ENCODE measurements around the gene UPF3A. TPM values are rescaled to one million over a fixed set of nuclear protein-coding genes. Genes with fewer than 3 reads are reported as not detected.
A peak's percentile ranks its signal among the peaks of the same experiment; 100 is the strongest.
"Not testable (repeated sequence)": the region's sequence is repeated elsewhere in the genome, so short reads cannot be mapped to it uniquely, and the experiment has no call there.

Gene UPF3A, protein sequence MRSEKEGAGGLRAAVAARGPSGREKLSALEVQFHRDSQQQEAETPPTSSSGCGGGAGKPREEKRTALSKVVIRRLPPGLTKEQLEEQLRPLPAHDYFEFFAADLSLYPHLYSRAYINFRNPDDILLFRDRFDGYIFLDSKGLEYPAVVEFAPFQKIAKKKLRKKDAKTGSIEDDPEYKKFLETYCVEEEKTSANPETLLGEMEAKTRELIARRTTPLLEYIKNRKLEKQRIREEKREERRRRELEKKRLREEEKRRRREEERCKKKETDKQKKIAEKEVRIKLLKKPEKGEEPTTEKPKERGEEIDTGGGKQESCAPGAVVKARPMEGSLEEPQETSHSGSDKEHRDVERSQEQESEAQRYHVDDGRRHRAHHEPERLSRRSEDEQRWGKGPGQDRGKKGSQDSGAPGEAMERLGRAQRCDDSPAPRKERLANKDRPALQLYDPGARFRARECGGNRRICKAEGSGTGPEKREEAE
- total RNA-seq: 10 to 100 TPM; 42.9 to 45.9 TPM

GRCh38 chr13:114281351-114282040, at the start of gene UPF3A:
Gene UPF3A, plus strand, starts transcription at chr13:114281601. Its CDS starts 39 bp downstream, at chr13:114281640.
- no peaks in the 10 kb centered on the region for H3K9me3 Mint-ChIP-seq
- peaks cover 38% of the 10 kb centered on the region for H3K4me1 Mint-ChIP-seq
- peak; percentile 89 for DNase-seq
- no peaks in the 10 kb centered on the region for H3K27me3 Mint-ChIP-seq
- H3K27ac Mint-ChIP-seq: peak within 1 kb of the TSS; percentile 99
- H3K4me3 Mint-ChIP-seq: peak within 1 kb of the TSS; percentile 88
- peaks cover 36% of the 10 kb centered on the region for H3K36me3 Mint-ChIP-seq

GRCh38 chr13:114231886-114232285, 49.5 kb upstream of the UPF3A start:
- H3K4me3 Mint-ChIP-seq: no peak overlapping the region
- peaks cover 37% of the 10 kb centered on the region for H3K4me1 Mint-ChIP-seq
- no peaks in the 10 kb centered on the region for H3K27me3 Mint-ChIP-seq
- DNase-seq: no peak
- peaks cover 8% of the 10 kb centered on the region for H3K36me3 Mint-ChIP-seq
- H3K9me3 Mint-ChIP-seq: peaks cover 4% of the 10 kb centered on the region
- H3K27ac Mint-ChIP-seq: no peak overlapping the region

DNA sequence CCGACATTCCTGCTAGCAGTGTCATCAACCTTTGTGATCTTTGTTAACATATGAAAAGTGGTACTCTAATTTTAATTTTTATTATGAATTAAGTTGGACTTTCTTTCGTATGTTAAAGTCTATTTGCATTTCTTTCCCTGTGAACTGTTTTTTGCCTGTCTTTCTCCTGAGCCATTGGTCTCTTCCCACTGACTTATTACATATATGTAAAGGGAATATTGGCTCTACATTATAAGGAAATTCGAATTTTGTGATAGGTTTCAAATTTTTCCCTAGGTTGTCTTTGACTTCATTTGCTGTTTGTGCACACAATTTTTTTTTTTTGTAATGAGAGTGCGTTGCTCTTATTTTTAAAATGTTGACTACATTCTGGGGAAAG, 47.1 kb upstream of the UPF3A start:
- Mint-ChIP-seq H3K4me1 (peaks cover 41% of the 10 kb centered on the region), H3K9me3 (peaks cover 4% of the 10 kb centered on the region), H3K36me3 (peaks cover 22% of the 10 kb centered on the region), H3K27me3 (no peaks in the 10 kb centered on the region), H3K27ac (peak overlapping the region; percentile 93), H3K4me3 (peak overlapping the region; percentile 90)
- no peak for DNase-seq

- Mint-ChIP-seq H3K36me3 (peaks cover 22% of the 10 kb centered on the region), H3K27me3 (no peaks in the 10 kb centered on the region), H3K27ac (peak within 1 kb of the TSS; percentile 93), H3K4me3 (peak within 1 kb of the TSS; percentile 90), H3K9me3 (peaks cover 4% of the 10 kb centered on the region), H3K4me1 (peaks cover 39% of the 10 kb centered on the region)
- DNase-seq: peak; percentile 91
Measured at GRCh38 chr13:114234645-114235421, 46.6 kb upstream of the UPF3A start, which contains the start of gene CDC16. Gene CDC16, plus strand, starts transcription at chr13:114234897. Its CDS starts 188 bp downstream, at chr13:114235085.

DNA sequence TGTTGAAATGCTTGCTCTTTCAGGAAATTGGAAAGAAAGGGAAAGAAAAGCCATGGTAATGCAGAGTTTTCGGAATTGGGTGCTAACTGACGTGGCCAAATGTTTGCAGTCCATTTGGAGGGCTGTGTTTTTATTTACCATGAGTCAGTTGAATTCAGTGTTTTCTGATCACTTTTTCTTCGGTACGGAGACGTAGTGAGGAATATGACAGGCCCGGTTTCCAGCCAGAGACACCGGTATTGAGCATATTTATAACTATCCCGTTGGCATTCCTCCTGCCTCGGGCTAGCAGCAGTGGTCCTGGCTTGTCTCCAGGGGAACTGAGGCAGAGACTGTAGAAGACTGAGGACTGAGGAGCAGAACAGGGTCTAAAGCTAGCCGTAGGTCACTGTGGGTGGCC, 45.7 kb upstream of the UPF3A start:
- Mint-ChIP-seq H3K36me3 (peaks cover 23% of the 10 kb centered on the region), H3K27me3 (no peaks in the 10 kb centered on the region), H3K4me1 (peaks cover 30% of the 10 kb centered on the region), H3K4me3 (peak overlapping the region; percentile 90), H3K9me3 (peaks cover 4% of the 10 kb centered on the region), H3K27ac (peak overlapping the region; percentile 86)
- DNase-seq: no peak

DNA sequence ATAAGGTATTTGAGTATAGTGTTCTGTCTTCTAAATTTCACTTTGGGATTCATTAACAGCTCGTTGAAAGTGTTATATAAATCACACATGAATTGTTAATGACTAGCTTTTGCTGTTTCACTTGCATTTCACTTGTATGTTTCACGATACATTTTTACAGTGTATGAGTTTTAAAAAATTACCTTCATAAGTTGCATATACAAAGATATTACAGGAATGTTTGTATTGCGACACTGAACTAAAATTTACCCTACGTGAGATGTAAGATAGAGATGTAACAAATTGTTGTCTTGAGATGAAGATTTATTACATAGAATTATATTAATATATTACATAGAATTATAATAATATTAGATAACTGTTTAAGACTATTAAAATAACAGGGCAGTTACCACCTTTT, 45.2 kb upstream of the UPF3A start:
- Mint-ChIP-seq H3K9me3 (peaks cover 4% of the 10 kb centered on the region), H3K4me3 (peak overlapping the region; percentile 90), H3K27me3 (no peaks in the 10 kb centered on the region), H3K4me1 (peaks cover 30% of the 10 kb centered on the region), H3K27ac (no peak overlapping the region), H3K36me3 (peaks cover 26% of the 10 kb centered on the region)
- no peak for DNase-seq

- H3K27me3 Mint-ChIP-seq: no peaks in the 10 kb centered on the region
- peak overlapping the region; percentile 9 for H3K4me3 Mint-ChIP-seq
- H3K27ac Mint-ChIP-seq: no peak overlapping the region
- no peak for DNase-seq
- H3K36me3 Mint-ChIP-seq: peaks cover 31% of the 10 kb centered on the region
- H3K9me3 Mint-ChIP-seq: peaks cover 4% of the 10 kb centered on the region
- H3K4me1 Mint-ChIP-seq: peaks cover 30% of the 10 kb centered on the region
Measured at GRCh38 chr13:114237415-114238112, 43.8 kb upstream of the UPF3A start.

DNA sequence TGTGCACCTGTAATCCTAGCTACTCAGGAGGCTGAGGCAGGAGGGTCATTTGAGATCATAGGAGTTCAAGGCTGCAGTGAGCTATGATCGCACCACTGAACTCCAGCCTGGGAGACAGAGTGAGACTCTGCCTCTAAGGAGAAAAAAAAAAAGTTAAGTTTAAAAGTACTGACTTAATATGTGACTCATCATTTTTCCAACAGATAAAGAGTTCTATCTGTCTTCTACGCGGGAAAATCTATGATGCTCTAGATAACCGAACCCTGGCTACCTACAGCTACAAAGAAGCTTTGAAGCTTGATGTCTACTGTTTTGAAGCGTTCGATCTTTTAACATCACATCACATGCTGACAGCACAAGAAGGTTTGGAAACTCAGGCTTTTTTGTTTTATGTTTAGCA, 39.5 kb upstream of the UPF3A start:
- peaks cover 44% of the 10 kb centered on the region for H3K36me3 Mint-ChIP-seq
- no peak overlapping the region for H3K27ac Mint-ChIP-seq
- H3K27me3 Mint-ChIP-seq: no peaks in the 10 kb centered on the region
- H3K4me3 Mint-ChIP-seq: no peak overlapping the region
- no peak for DNase-seq
- peaks cover 12% of the 10 kb centered on the region for H3K4me1 Mint-ChIP-seq
- H3K9me3 Mint-ChIP-seq: no peaks in the 10 kb centered on the region

GRCh38 chr13:114243971-114244370, 37.4 kb upstream of the UPF3A start:
- no peaks in the 10 kb centered on the region for H3K9me3 Mint-ChIP-seq
- H3K36me3 Mint-ChIP-seq: peaks cover 38% of the 10 kb centered on the region
- no peak overlapping the region for H3K27ac Mint-ChIP-seq
- DNase-seq: no peak
- peaks cover 5% of the 10 kb centered on the region for H3K4me1 Mint-ChIP-seq
- no peaks in the 10 kb centered on the region for H3K27me3 Mint-ChIP-seq
- no peak overlapping the region for H3K4me3 Mint-ChIP-seq

DNA sequence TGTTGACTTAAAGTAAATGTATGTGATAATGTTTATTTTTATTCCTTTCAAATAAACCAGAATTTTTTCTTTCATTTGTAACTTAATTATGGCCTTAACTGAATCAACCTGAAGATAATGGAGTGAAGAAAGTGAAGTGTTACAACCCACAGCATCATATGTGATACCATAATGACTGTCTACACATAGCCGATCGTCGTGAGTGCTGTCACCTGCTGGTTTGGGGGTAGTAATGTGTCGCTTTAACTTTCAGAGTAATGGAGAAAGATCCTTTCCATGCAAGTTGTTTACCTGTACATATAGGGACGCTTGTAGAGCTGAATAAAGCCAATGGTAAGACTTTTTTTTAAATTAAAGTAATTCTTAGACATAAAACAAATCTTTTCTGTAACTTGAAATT, 36.8 kb upstream of the UPF3A start:
- no peaks in the 10 kb centered on the region for H3K9me3 Mint-ChIP-seq
- DNase-seq: no peak
- no peak overlapping the region for H3K4me3 Mint-ChIP-seq
- no peaks in the 10 kb centered on the region for H3K27me3 Mint-ChIP-seq
- peaks cover 3% of the 10 kb centered on the region for H3K4me1 Mint-ChIP-seq
- H3K36me3 Mint-ChIP-seq: peaks cover 36% of the 10 kb centered on the region
- H3K27ac Mint-ChIP-seq: no peak overlapping the region

DNA sequence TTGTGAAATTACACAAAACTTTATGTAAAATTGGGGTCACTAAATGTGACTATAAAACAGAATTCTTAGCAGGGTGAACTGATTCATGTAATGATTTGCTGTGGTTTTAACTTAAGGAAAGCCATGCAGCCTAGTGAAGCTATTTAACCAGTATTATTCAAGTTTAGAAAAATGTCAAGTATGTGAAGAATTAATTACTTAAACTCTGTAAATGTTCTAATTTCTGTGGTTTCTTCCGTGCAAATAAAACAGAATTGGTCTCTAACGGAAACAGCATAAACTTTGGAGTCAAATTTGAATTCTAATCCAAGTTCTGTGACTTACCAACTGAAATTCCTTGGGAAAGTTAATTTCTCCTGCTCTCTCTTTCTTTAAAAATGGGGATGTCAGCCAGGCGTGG, 33.4 kb upstream of the UPF3A start:
- Mint-ChIP-seq H3K9me3 (no peaks in the 10 kb centered on the region), H3K4me3 (no peak overlapping the region), H3K4me1 (peaks cover 4% of the 10 kb centered on the region), H3K36me3 (peaks cover 31% of the 10 kb centered on the region), H3K27me3 (no peaks in the 10 kb centered on the region), H3K27ac (no peak overlapping the region)
- DNase-seq: no peak

- Mint-ChIP-seq H3K36me3 (peaks cover 26% of the 10 kb centered on the region), H3K9me3 (no peaks in the 10 kb centered on the region), H3K27ac (no peak overlapping the region), H3K27me3 (no peaks in the 10 kb centered on the region), H3K4me3 (no peak overlapping the region), H3K4me1 (peaks cover 6% of the 10 kb centered on the region)
- no peak for DNase-seq
Measured at GRCh38 chr13:114249077-114249476, 32.3 kb upstream of the UPF3A start.

DNA sequence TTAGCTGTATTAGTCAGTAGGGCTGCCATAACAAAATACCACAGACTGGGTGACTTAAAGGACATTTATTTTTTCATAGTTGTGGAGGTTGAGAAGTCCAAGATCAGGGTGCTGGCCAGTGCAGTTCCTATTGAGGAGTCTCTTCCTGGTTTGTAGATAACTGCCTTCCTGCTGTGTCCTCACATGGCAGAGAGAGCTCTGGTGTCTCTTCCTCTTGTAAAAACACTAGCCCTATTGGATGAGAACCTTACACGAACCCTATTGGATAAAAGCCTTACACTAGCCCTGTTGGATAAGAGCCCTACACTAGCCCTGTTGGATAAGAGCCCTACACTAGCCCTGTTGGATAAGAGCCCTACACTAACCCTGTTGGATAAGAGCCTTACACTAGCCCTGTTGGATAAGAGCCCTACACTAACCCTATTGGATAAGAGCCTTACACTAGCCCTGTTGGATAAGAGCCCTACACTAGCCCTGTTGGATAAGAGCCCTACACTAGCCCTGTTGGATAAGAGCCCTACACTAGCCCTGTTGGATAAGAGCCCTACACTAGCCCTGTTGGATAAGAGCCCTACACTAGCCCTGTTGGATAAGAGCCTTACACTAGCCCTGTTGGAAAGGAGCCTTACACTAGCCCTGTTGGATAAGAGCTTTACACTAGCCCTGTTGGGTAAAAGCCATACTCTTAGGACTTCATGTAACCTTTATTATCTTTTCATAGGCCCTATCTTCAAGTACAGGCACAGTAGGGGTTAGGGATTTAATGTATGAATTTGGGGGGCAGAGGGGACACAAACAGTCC, 29.6 kb upstream of the UPF3A start:
- H3K27ac Mint-ChIP-seq, H3K4me3 Mint-ChIP-seq, H3K4me1 Mint-ChIP-seq, H3K27me3 Mint-ChIP-seq, H3K9me3 Mint-ChIP-seq, DNase-seq: not testable (repeated sequence)
- H3K36me3 Mint-ChIP-seq: peaks cover 27% of the 10 kb centered on the region

GRCh38 chr13:114256547-114256946, 24.9 kb upstream of the UPF3A start:
- Mint-ChIP-seq H3K36me3 (peaks cover 34% of the 10 kb centered on the region), H3K4me3 (no peak overlapping the region), H3K27me3 (no peaks in the 10 kb centered on the region), H3K27ac (no peak overlapping the region), H3K9me3 (no peaks in the 10 kb centered on the region), H3K4me1 (peaks cover 3% of the 10 kb centered on the region)
- DNase-seq: no peak

Measured in activated naive CD8-positive, alpha-beta T cell treated with anti-CD3 and anti-CD28 coated beads for 36 hours (primary cell).